ACC112 (cell line): Measurements from ENCODE around the gene PATJ.
"Not testable (repeated sequence)": the region's sequence is repeated elsewhere in the genome, so short reads cannot be mapped to it uniquely, and the experiment has no call there.

Experiments used
- H2AFZ ChIP-seq: fragments of 200-600 bp; sonication (generic); one replicate; pipeline ENCODE4 v1.6.0; 2017; ENCODE audit warnings: antibody characterized with exemption, low read length; ENCODE audit not compliant: unreplicated experiment
- H3K27ac ChIP-seq: fragments of 200-600 bp; sonication (generic); 2 replicates; pipeline ENCODE4 v1.5.1; 2014; ENCODE audit warnings: low read depth, mild to moderate bottlenecking, antibody characterized with exemption, low read length, moderate library complexity
- H3K27me3 ChIP-seq: fragments of 200-600 bp; sonication (generic); 2 replicates; pipeline ENCODE4 v1.6.1; 2014; ENCODE audit warnings: mild to moderate bottlenecking, antibody characterized with exemption, low read length, moderate library complexity, mixed read lengths; ENCODE audit not compliant: insufficient read depth
- H3K36me3 ChIP-seq: fragments of 200-600 bp; sonication (generic); 2 replicates; pipeline ENCODE4 v1.6.1; 2016; ENCODE audit warnings: mild to moderate bottlenecking, antibody characterized with exemption, low read length, moderate library complexity, mixed read lengths; ENCODE audit not compliant: insufficient read depth
- H3K4me1 ChIP-seq: fragments of 200-600 bp; sonication (generic); one replicate; pipeline ENCODE4 v1.6.1; 2016; ENCODE audit warnings: low read length, mixed read lengths; ENCODE audit not compliant: insufficient read depth, unreplicated experiment, control insufficient read depth
- H3K4me3 ChIP-seq: fragments of 200-600 bp; sonication (generic); 2 replicates; pipeline ENCODE4 v1.5.1; 2014; ENCODE audit warnings: mild to moderate bottlenecking, low read depth, low read length
- H3K79me2 ChIP-seq: fragments of 200-600 bp; sonication (generic); one replicate; pipeline ENCODE4 v1.6.0; 2016; ENCODE audit warnings: low read length; ENCODE audit not compliant: control insufficient read depth, unreplicated experiment, insufficient read depth

Gene PATJ

DNA sequence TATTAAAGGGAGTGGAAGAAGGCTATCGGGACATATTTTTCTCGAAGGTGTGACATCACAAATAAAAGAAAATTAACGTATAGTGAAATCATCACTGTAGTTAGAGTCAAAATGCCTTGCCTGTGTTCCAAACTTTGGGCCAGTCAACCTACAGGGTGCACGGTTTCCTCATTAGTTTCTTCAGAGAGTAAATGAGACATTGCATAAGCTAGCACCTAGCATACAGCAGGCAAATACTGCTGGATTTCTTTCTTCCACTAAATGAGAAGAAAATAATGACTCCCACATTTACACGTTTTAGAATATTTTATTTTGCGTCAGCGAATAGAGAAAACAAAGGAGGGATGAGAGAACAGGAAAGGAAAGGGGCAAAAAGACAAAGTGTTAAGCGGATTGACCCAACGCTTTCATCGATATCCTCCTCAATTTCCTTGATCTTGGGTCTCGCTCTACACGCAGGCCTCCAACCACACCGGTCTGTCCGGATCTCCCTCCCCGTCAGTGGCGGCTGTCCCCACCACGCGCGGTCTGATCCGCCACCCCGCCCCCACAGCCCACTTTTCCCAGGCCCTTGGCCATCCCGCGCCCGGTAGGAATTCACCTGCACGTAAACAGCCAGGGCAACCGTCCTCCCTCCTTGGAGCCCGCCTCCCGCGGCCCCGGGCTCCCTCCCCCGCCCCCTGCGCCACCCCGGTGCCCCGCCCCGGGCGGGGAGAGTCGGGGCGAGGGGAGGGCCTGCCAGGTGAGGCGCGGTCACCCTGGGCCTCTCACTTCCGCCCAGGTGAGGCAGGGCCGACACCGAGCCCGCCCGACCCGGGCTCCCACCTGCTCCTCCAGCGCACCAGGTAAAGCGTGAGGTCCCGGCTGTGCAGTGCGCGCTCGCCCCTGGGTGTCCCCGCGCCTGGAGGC, at the start of gene PATJ:
TSS of gene PATJ (plus strand) at position 770 of the 909 bp plus-strand sequence. CDS start 20,413 bp downstream, outside the sequence.
- Histone ChIP-seq H3K79me2 (no peaks in the 10 kb centered on the region), H3K27ac (no peak within 1 kb of the TSS), H2AFZ (peak within 1 kb of the TSS; percentile 39), H3K4me3 (peak within 1 kb of the TSS; percentile 77), H3K27me3 (no peaks in the 10 kb centered on the region), H3K36me3 (no peaks in the 10 kb centered on the region), H3K4me1 (peaks cover 7% of the 10 kb centered on the region)

- no peak overlapping the region for H3K27ac ChIP-seq
- H3K4me1 ChIP-seq: no peaks in the 10 kb centered on the region
- H3K27me3 ChIP-seq: no peaks in the 10 kb centered on the region
- no peaks in the 10 kb centered on the region for H3K79me2 ChIP-seq
- no peak overlapping the region for H2AFZ ChIP-seq
- H3K4me3 ChIP-seq: no peak overlapping the region
- H3K36me3 ChIP-seq: peaks cover 8% of the 10 kb centered on the region
Observed at GRCh38 chr1:61699911-61700851, 42.1 kb upstream of the PATJ start.

DNA sequence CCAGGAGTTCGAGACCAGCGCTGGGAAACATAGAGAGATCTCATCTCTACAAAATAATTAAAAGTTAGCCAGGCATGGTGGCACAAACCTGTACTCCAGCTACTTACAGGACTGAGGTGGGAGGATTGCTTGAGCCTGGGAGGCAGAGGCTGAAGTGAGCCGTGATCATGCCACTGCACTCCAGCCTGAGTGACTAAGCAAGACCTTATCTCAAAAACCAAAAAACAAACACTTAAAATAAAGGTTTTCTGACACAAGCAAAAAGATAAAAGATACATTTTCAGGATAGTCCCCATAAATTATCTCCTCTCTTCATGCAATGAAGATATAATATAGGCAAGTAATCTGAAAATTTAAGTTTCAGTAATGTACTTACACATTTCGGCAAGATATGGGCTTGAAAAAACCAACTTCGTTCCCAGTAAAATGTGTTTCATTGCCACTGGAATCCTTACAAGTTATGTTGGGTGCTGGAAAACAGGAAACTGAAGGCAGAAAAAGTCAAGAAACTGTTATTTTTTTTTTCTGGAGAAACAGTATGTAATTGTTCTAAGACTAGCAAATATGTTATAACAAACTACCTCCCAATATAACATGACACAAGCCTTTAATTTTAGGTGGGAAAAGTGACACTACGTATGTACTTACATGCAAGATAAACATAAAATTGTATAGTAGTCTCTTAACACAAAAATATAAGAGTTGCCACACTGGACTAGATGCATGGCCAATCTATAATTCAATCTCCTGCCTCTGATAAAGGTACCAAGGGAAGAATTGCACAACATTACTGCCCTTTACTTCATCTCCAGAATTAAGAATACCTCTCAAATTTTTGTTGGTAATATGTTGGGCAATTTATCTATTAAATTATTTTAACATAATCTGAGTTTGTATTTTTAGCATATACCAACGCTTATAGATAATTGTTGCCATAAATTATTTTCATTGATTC, 33.0 kb upstream of the PATJ start:
- Histone ChIP-seq H3K4me1 (peaks cover 4% of the 10 kb centered on the region), H3K27ac (no peak overlapping the region), H2AFZ (no peak overlapping the region), H3K79me2 (peaks cover 22% of the 10 kb centered on the region), H3K27me3 (no peaks in the 10 kb centered on the region), H3K4me3 (no peak overlapping the region), H3K36me3 (no peaks in the 10 kb centered on the region; the same call in 1 of the 2 replicates)

DNA sequence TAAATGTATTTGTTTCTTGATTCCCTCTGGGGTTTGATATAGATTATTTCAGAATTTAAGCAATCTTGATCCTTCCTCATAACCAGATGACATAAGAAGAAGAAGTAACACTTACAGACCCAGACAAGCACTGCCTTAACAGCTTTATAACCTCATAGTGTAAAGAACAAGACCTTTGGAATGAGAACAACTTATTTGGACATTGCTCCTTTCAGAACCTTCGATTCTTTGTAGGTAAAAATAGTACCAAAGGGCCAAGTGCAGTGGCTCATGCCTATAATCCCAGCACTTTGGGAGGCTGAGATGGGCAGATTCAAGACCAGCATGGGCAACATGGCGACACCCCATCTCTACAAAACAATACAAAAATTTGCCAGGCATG, 32.4 kb upstream of the PATJ start:
- Histone ChIP-seq H3K27ac (no peak overlapping the region), H3K36me3 (no peaks in the 10 kb centered on the region; the same call in 1 of the 2 replicates), H3K79me2 (peaks cover 27% of the 10 kb centered on the region)

GRCh38 chr1:61711257-61711656, 31.0 kb upstream of the PATJ start:
- H3K36me3 ChIP-seq: not testable (repeated sequence)
- peaks cover 32% of the 10 kb centered on the region for H3K79me2 ChIP-seq

More for the DNA sequence above, 32.4 kb upstream of the PATJ start:
- Histone ChIP-seq H3K27me3 (no peaks in the 10 kb centered on the region), H2AFZ (no peak overlapping the region), H3K4me1 (peaks cover 4% of the 10 kb centered on the region), H3K4me3 (no peak overlapping the region)

GRCh38 chr1:61711969-61712368, 30.3 kb upstream of the PATJ start:
- Histone ChIP-seq H3K27ac (no peak overlapping the region), H3K27me3 (no peaks in the 10 kb centered on the region), H3K4me3 (no peak overlapping the region), H3K4me1 (peaks cover 4% of the 10 kb centered on the region), H3K36me3 (peaks cover 2% of the 10 kb centered on the region; the same call in 1 of the 2 replicates), H3K79me2 (peaks cover 37% of the 10 kb centered on the region), H2AFZ (no peak overlapping the region)

More at GRCh38 chr1:61711257-61711656, 31.0 kb upstream of the PATJ start:
- H3K27ac ChIP-seq, H3K27me3 ChIP-seq, H3K4me1 ChIP-seq, H2AFZ ChIP-seq, H3K4me3 ChIP-seq: not testable (repeated sequence)

DNA sequence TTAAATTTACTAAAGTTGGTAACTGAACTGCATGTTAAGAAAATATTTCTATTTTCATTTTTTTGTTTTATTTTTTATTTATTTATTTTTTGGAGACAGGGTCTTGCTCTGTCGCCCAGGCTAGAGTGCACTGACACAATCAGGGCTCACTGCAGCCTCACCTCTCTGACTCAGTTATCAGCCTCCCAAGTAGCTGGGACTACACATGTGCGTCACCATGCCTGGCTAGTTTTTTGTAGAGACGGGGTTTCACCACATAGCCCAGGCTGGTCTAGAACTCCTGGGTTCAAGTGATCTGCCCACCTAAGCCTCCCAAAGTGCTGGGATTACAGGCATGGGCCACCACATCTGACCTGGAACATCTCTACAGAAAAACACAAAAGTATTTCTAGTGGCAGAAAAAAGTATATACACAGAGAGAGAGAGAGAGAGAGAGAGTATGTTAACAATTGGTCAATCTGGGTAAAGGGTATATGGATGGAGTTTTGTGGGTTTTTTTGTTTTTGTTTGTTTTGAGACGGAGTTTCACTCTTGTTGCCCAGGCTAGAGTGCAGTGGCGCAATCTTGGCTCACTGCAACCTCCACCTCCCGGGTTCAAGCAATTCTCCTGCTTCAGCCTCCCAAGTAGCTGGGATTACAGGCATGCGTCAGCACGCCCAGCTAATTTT, 23.1 kb upstream of the PATJ start:
- peaks cover 14% of the 10 kb centered on the region for H3K4me1 ChIP-seq
- H3K27me3 ChIP-seq, H3K4me3 ChIP-seq, H3K36me3 ChIP-seq, H2AFZ ChIP-seq, H3K27ac ChIP-seq: not testable (repeated sequence)
- peaks cover 53% of the 10 kb centered on the region for H3K79me2 ChIP-seq

GRCh38 chr1:61724506-61724812, 17.8 kb upstream of the PATJ start:
- H3K79me2 ChIP-seq: peaks cover 38% of the 10 kb centered on the region
- peak overlapping the region; percentile 91 for H3K4me3 ChIP-seq
- no peaks in the 10 kb centered on the region for H3K36me3 ChIP-seq
- H3K27ac ChIP-seq: peak overlapping the region; percentile 70
- peak overlapping the region; percentile 94 for H2AFZ ChIP-seq
- H3K27me3 ChIP-seq: no peaks in the 10 kb centered on the region
- peaks cover 14% of the 10 kb centered on the region for H3K4me1 ChIP-seq

DNA sequence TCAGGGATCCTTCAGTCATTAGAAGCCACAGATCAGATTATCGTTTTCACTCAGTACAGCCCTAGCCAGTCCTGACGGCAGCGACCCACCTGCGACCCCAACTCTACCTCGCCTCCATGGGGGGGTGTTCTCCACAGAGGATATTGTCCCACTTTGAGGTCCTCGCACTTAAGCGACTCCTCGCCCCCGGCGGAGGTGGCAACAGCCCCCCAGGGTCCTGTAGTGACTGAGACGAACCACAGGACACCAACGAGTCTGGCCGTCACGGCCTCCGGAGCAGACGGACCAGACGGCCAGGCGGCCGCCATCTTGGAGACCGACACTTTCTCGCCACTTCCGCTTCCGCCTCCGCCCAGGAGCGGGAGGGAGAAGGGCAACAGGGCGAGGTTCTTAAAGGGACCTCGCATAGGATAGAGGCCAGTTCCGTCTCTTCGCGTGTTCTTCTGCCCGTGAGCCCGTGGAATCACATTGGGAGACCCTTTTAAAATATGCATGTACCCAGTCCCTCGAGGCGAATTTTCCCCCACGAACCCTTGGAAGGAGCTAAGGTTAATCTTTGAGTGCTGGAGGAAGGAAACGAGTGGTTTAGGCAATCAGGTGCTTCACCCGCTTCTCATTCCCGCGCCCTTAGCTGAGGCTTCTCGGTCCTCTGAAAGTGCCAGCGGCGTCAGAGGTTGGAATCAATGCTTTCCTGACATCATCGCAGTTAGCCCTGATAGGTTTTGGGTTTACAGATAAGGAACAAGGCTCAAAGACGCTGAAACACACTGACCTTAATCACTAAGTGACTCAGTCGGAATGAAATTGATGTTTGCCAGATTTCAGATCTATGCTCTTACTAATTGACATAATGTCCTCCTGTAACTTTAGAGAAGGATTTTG, 17.2 kb upstream of the PATJ start, which contains the start of gene TM2D1:
TSS of gene TM2D1 (minus strand) at position 329 of the 882 bp plus-strand sequence. CDS start at position 308, 21 bp downstream.
- peaks cover 14% of the 10 kb centered on the region for H3K4me1 ChIP-seq
- H3K27ac ChIP-seq: peak within 1 kb of the TSS; percentile 70
- peaks cover 34% of the 10 kb centered on the region for H3K79me2 ChIP-seq
- no peaks in the 10 kb centered on the region for H3K36me3 ChIP-seq
- H3K27me3 ChIP-seq: no peaks in the 10 kb centered on the region
- H2AFZ ChIP-seq: peak within 1 kb of the TSS; percentile 94
- peak within 1 kb of the TSS; percentile 91 for H3K4me3 ChIP-seq
